B cell (primary cell): ENCODE data around the gene RASA1.

Experiments
- EZH2 ChIP-seq: IDR thresholded peaks from 2 replicates; pipeline ENCODE4 v1.6.1; 2012; ENCODE audit warnings: borderline replicate concordance, low read depth, mild to moderate bottlenecking, moderate library complexity, low read length; ENCODE audit not compliant: insufficient read depth, poor library complexity, severe bottlenecking
- TF ChIP-seq, protein P1 (sequence below): fragments of 200-600 bp; IDR thresholded peaks from one replicate; pipeline ENCODE4 v1.8.0; 2022; ENCODE audit warnings: antibody characterized with exemption, mild to moderate bottlenecking

DNA sequence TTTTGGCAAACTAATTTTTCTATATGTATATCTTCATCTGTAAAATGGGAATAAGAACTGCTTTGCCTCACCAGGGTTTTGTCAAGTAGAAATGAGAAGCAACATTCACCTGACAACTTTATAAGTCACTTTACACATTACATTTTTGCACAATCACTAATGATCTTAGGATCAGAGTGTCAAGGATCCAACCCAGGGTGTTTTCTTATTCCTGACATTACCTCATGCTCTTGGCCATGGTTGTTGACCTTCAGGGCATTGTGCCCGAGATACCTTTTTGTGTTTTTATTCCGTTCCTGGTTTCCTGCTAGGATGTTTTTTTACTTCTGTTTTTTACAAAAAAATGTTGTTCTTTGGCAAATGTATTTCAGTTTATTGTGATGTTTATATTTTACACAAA is 22.2 kb upstream of the RASA1 start:
- TF ChIP-seq, protein P1, sequence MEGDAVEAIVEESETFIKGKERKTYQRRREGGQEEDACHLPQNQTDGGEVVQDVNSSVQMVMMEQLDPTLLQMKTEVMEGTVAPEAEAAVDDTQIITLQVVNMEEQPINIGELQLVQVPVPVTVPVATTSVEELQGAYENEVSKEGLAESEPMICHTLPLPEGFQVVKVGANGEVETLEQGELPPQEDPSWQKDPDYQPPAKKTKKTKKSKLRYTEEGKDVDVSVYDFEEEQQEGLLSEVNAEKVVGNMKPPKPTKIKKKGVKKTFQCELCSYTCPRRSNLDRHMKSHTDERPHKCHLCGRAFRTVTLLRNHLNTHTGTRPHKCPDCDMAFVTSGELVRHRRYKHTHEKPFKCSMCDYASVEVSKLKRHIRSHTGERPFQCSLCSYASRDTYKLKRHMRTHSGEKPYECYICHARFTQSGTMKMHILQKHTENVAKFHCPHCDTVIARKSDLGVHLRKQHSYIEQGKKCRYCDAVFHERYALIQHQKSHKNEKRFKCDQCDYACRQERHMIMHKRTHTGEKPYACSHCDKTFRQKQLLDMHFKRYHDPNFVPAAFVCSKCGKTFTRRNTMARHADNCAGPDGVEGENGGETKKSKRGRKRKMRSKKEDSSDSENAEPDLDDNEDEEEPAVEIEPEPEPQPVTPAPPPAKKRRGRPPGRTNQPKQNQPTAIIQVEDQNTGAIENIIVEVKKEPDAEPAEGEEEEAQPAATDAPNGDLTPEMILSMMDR = no peak
- TF ChIP-seq EZH2 = no peak
